ENCODE data around the gene STN1.

Gene STN1

GRCh38 chr10:103839872-103840739, 77.9 kb downstream of the STN1 start:
- DNase-seq: no peak

- DNase-seq: no peak
Observed at GRCh38 chr10:103839519-103839871, 78.5 kb downstream of the STN1 start.

GRCh38 chr10:103838862-103839518, 79.0 kb downstream of the STN1 start:
- no peak for DNase-seq

GRCh38 chr10:103838070-103838395, 80.0 kb downstream of the STN1 start:
- DNase-seq: no peak

GRCh38 chr10:103837370-103838069, 80.5 kb downstream of the STN1 start:
- DNase-seq: no peak

- DNase-seq: no peak
Observed at GRCh38 chr10:103836861-103837260, 81.1 kb downstream of the STN1 start.

GRCh38 chr10:103836273-103836672, 81.7 kb downstream of the STN1 start:
- DNase-seq: no peak

DNA sequence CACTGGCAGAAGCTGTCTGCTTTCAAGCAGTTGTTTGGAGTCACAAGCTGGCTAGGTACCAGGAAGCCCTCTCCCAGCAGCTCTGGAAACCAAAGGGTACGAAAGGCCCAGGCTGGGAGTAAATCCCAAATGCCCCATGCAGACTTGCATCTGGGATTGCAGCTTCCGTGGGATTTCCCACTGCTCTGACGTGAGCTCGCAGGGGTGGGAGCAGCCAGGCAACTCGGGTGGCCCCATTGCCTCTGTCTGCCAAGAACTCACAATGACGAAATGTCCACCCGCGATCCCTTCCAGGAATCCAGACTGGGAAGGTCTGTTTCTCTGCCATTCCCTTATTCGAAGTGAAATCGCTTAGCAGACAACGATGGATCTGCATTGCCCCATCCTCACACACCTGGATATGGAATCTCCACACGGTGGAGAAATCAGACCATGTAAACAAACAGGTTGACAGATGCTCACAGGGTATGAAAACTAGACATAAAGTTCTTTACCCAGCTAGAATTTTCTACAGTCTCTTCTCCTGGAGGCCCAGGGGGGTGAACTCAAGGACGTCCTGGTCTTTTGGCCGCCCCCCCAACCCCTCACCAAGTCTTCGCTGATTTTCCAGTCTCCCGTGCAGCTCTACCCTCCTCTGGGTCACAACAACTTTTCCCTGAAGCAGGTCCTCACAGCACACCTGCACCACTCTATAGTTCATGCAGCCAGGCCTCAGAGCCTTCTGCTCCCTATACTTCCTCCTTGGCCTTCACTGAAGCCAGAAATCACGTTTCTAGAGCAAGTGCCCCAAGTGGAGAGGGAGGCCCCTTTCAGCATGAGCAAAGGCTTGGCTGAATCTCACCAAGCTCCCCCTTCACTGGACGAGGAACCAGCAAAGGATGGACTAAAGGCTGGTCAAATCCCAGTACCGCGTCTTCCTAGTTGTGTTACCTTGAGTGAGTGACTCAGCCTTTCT, 82.6 kb downstream of the STN1 start:
- DNase-seq: no peak

DNA sequence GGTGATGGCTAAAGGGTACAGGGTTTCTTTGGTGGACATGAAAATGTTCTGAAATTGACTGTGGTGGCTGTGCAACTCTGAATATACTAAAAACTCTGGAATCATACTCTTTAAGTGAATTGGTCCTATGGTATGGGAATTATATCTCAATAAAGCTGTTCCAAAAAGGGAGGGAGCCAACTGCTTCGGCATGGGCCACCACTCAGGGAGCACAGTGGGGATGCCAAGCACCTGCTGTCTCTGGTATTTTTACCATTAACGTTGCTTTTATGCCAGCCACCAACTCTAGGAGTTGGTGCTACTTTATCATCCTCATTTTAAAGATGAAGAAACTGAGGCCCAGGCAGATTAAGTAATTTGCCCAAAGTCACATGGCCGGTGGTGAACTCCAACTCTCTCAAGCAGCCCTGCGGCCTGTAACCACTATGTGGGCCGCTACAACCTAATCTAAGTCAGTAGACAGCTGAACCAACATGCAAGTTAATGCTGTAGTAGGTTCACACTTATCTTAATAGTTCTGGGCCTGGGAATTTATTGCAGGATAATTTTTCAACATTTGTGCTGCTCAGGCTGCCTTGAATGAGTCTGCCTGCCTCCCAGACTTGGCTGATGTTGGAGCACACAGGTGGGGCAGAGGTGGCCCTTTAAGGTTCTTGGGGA, 83.4 kb downstream of the STN1 start:
- DNase-seq: no peak

GRCh38 chr10:103833731-103834365, 84.1 kb downstream of the STN1 start:
- DNase-seq: no peak

GRCh38 chr10:103832806-103833205, 85.2 kb downstream of the STN1 start:
- DNase-seq: no peak
